Suprapubic skin (tissue), 4 donors: ENCODE measurements around the gene RBM38. TPM values are rescaled to one million over a fixed set of nuclear protein-coding genes. Genes with fewer than 3 reads are reported as not detected.
"Not testable (repeated sequence)": the region's sequence is repeated elsewhere in the genome, so short reads cannot be mapped to it uniquely, and the experiment has no call there.

ENCODE experiments used
- DNase-seq, 2 donors: peaks; one replicate each; pipeline ENCODE4 v3.0.0-alpha.2; 2019; ENCODE audit warnings: low spot score in 2 of 2
- H3K27ac ChIP-seq: fragments of 200-600 bp; sonication (generic); one replicate; pipeline ENCODE4 v1.5.1; 2019
- H3K27me3 ChIP-seq: fragments of 200-600 bp; sonication (generic); one replicate; pipeline ENCODE4 v1.5.1; 2019
- H3K36me3 ChIP-seq: fragments of 200-600 bp; sonication (generic); one replicate; pipeline ENCODE4 v1.5.1; 2019
- H3K4me1 ChIP-seq: fragments of 200-600 bp; sonication (generic); one replicate; pipeline ENCODE4 v1.5.1; 2019
- H3K4me3 ChIP-seq: fragments of 200-600 bp; sonication (generic); one replicate; pipeline ENCODE4 v1.5.1; 2019; ENCODE audit warnings: mild to moderate bottlenecking
- H3K9me3 ChIP-seq: fragments of 200-600 bp; sonication (generic); one replicate; pipeline ENCODE4 v1.5.1; 2019
- CTCF ChIP-seq, 2 donors: fragments of 200-600 bp in 1 of 2; fragments of 450-650 bp in 1 of 2; sonication (generic) in 1 of 2; IDR thresholded peaks; one replicate each; pipeline ENCODE4 v1.5.1; 2016 to 2019; ENCODE audit warnings: antibody characterized with exemption in 2 of 2, mild to moderate bottlenecking in 1 of 2, moderate library complexity in 1 of 2
- EP300 ChIP-seq: sonication (generic); formaldehyde crosslinking; IDR thresholded peaks from one replicate; pipeline ENCODE4 v1.6.1; 2017; ENCODE audit warnings: antibody characterized with exemption
- POLR2A ChIP-seq, 2 donors: fragments of 450-650 bp; IDR thresholded peaks; one replicate each; pipeline ENCODE4 v1.6.1; 2017; ENCODE audit warnings: antibody characterized with exemption in 2 of 2, mild to moderate bottlenecking in 2 of 2, moderate library complexity in 2 of 2
- POLR2AphosphoS5 ChIP-seq, 3 donors: sonication (generic); formaldehyde crosslinking; IDR thresholded peaks; one replicate each; pipeline ENCODE4 v1.6.1; 2017; ENCODE audit warnings: antibody characterized with exemption in 3 of 3
- WGBS: methylation state at CpG from one replicate; pipeline ENCODE4 v1.1.5; 2018; 5-methylcytosine and 5-hydroxymethylcytosine counted together
- total RNA-seq, 4 donors: library from RNA; depleted of rRNA; stranded (reverse); fragments of >200 nt; gene quantifications; one replicate each; pipeline ENCODE4 v1.1.0, GENCODE V29; 2016

Gene RBM38
- total RNA-seq, 4 donors from 2014 or later: 8.7 to 16.7 (median 12.8) TPM

- no peak for DNase-seq
- TF ChIP-seq POLR2AphosphoS5 (IDR thresholded peaks at IDR 0.05): no peak
- TF ChIP-seq CTCF (IDR thresholded peaks at IDR 0.05): no peak
- TF ChIP-seq POLR2A (IDR thresholded peaks at IDR 0.05): no peak
- TF ChIP-seq EP300: no peak
- Histone ChIP-seq H3K27ac (no peak overlapping the region), H3K27me3 (no peaks in the 10 kb centered on the region), H3K36me3 (peaks cover 4% of the 10 kb centered on the region), H3K9me3 (no peaks in the 10 kb centered on the region), H3K4me1 (peaks cover 21% of the 10 kb centered on the region), H3K4me3 (no peak overlapping the region)
- 73% methylated on average over 16 of the region's 16 CpGs for WGBS
These were observed 41.0 kb upstream of the RBM38 start for GRCh38 chr20:57350081-57350710.

- H3K27me3 ChIP-seq, DNase-seq, H3K36me3 ChIP-seq, H3K9me3 ChIP-seq: not testable (repeated sequence)
- H3K27ac ChIP-seq: peak overlapping the region; percentile 84
- peak overlapping the region; percentile 95 for H3K4me3 ChIP-seq
- H3K4me1 ChIP-seq: peaks cover 21% of the 10 kb centered on the region
- WGBS: 51% methylated on average over 2 of the region's 24 CpGs
These were observed 40.5 kb upstream of the RBM38 start for GRCh38 chr20:57350726-57351041.

- TF ChIP-seq POLR2AphosphoS5 (IDR thresholded peaks at IDR 0.05) (no peak), POLR2A (IDR thresholded peaks at IDR 0.05) (peak in 1 of 2 donors; percentile 56)
- H3K4me3 ChIP-seq: peak within 1 kb of the TSS; percentile 95
- no peaks in the 10 kb centered on the region for H3K27me3 ChIP-seq
- H3K9me3 ChIP-seq: no peaks in the 10 kb centered on the region
- WGBS: under 1% methylated on average over 10 of the region's 64 CpGs
- peak; percentile 94 to 95 for DNase-seq
- H3K4me1 ChIP-seq: peaks cover 21% of the 10 kb centered on the region
- H3K27ac ChIP-seq: peak within 1 kb of the TSS; percentile 84
- peaks cover 4% of the 10 kb centered on the region for H3K36me3 ChIP-seq
These were observed 40.0 kb upstream of the RBM38 start, which contains the start of gene RAE1 for GRCh38 chr20:57351042-57351783. Gene RAE1 (plus strand): TSS chr20:57351255. CDS start chr20:57354039, 2,784 bp downstream.

- 66% methylated on average over 6 of the region's 6 CpGs for WGBS
- Histone ChIP-seq H3K4me3 (peak overlapping the region; percentile 95), H3K27me3 (no peaks in the 10 kb centered on the region), H3K27ac (no peak overlapping the region), H3K36me3 (peaks cover 4% of the 10 kb centered on the region), H3K9me3 (no peaks in the 10 kb centered on the region), H3K4me1 (peaks cover 21% of the 10 kb centered on the region)
- DNase-seq: no peak
- TF ChIP-seq POLR2A (IDR thresholded peaks at IDR 0.05) (no peak), POLR2AphosphoS5 (IDR thresholded peaks at IDR 0.05) (no peak), EP300 (no peak), CTCF (IDR thresholded peaks at IDR 0.05) (no peak)
These were observed 38.9 kb upstream of the RBM38 start for GRCh38 chr20:57352305-57352704.

- no peak for TF ChIP-seq CTCF (IDR thresholded peaks at IDR 0.05)
- TF ChIP-seq EP300: no peak
- TF ChIP-seq POLR2A (IDR thresholded peaks at IDR 0.05): no peak
- TF ChIP-seq POLR2AphosphoS5 (IDR thresholded peaks at IDR 0.05): no peak
- 88% methylated on average over 9 of the region's 9 CpGs for WGBS
- H3K27ac ChIP-seq: no peak overlapping the region
- peaks cover 4% of the 10 kb centered on the region for H3K36me3 ChIP-seq
- DNase-seq: no peak
- no peaks in the 10 kb centered on the region for H3K27me3 ChIP-seq
- peaks cover 21% of the 10 kb centered on the region for H3K4me1 ChIP-seq
- H3K4me3 ChIP-seq: no peak overlapping the region
- H3K9me3 ChIP-seq: no peaks in the 10 kb centered on the region
These were observed 37.8 kb upstream of the RBM38 start for GRCh38 chr20:57353351-57353750.

- Histone ChIP-seq H3K27ac (no peak overlapping the region), H3K9me3 (no peaks in the 10 kb centered on the region), H3K36me3 (peaks cover 42% of the 10 kb centered on the region), H3K27me3 (no peaks in the 10 kb centered on the region), H3K4me3 (no peak overlapping the region), H3K4me1 (no peaks in the 10 kb centered on the region)
- WGBS: 82% methylated on average over 6 of the region's 6 CpGs
- no peak for DNase-seq
- TF ChIP-seq POLR2A (IDR thresholded peaks at IDR 0.05): no peak
- TF ChIP-seq CTCF (IDR thresholded peaks at IDR 0.05): no peak
- no peak for TF ChIP-seq EP300
- no peak for TF ChIP-seq POLR2AphosphoS5 (IDR thresholded peaks at IDR 0.05)
These were observed 29.7 kb upstream of the RBM38 start for GRCh38 chr20:57361517-57361916.
